ENCODE data around the gene DOCK4.

DOCK4 gene

DNA sequence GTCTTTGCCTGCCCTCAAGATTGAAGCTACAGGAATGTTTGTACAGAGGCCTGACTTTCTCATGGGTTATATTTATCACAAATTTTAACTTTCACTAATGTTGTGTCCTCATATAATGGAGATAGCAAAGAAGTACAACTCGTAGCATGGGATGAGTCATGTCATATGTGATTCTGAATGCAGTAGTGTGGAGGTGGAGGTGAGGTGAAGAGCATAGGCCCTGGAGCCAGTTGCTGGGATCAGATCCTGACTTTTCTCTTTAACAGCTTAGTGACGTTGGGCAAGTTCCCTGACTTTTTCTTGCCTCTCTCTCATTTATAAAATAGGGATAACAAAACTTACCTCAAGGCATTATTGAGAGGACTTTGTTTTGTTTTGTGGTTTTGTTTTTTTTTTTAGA lies 511.8 kb downstream of the DOCK4 start:
- Histone ChIP-seq H3K27me3 (ENCODE audit: control insufficient read depth, insufficient read depth, low read length) (no peaks in the 10 kb centered on the region), H3K9me3 (ENCODE audit: control insufficient read depth, insufficient read depth, low read length) (no peaks in the 10 kb centered on the region), H3K4me1 (ENCODE audit: control insufficient read depth, insufficient read depth, low read length) (no peaks in the 10 kb centered on the region), H3K4me3 (ENCODE audit: low read depth, low read length) (no peak overlapping the region), H3K36me3 (ENCODE audit: control insufficient read depth, insufficient read depth, low read length) (no peaks in the 10 kb centered on the region), H3K9ac (ENCODE audit: low read depth, low read length) (no peak overlapping the region)

DNA sequence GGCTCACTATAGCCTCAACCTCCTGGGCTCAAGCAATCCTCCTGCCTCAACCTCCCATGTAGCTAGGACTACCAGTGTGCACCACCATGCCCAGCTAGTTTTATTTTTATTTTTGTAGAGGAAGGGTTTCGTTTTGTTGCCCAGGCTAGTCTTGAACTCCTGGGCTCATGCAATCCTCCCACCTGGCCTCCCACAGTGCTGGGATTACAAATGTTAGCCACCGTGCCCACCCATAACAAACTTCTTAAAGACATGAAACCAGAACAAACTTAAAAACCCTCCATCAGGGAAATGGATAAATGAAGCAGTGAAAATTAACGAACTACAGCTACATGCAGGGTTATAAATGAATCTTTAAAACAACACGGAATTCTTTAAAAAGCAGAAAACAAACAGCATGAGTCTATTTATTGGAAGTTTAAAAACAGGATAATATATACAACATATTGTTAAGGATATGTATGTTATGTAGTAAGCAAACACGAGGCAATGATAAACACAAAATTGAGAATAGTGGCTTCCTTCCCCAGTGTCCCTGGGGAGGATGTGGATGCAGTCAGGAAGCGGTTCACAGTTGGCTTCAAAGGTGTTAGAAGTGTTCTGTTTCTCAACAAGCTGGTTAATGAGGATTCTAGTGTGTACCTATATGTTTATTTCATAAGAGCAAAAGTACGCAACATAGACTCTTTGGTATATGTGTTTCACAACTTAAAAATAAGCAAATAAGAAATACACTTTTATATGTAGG lies 515.7 kb downstream of the DOCK4 start:
- Histone ChIP-seq H3K4me1 (ENCODE audit: control insufficient read depth, insufficient read depth, low read length) (no peaks in the 10 kb centered on the region), H3K27me3 (ENCODE audit: control insufficient read depth, insufficient read depth, low read length) (no peaks in the 10 kb centered on the region), H3K9me3 (ENCODE audit: control insufficient read depth, insufficient read depth, low read length) (no peaks in the 10 kb centered on the region), H3K36me3 (ENCODE audit: control insufficient read depth, insufficient read depth, low read length) (no peaks in the 10 kb centered on the region), H3K4me3 (ENCODE audit: low read depth, low read length) (no peak overlapping the region), H3K9ac (ENCODE audit: low read depth, low read length) (no peak overlapping the region)

DNA sequence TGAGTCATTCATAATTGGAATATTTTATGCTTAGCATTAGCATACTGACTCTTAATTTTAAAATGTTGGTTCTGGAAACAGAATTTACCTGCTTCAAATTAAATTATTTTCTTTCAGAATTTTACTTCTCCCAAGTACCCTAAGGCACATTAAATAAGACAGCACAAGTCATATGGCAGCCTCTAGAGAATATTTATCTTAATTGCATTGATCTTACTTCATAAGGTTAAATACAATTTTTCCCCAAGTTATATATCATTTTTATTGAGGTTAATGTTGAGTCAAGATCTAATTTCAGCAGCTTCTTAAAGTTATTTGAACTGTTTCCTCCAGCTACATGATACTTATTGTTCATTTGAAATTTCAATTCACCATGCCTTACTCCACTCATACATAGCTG lies 520.9 kb downstream of the DOCK4 start:
- H3K9ac ChIP-seq (ENCODE audit: low read depth, low read length), result no peak overlapping the region
- no peaks in the 10 kb centered on the region for H3K4me1 ChIP-seq (ENCODE audit: control insufficient read depth, insufficient read depth, low read length)
- no peak overlapping the region for H3K4me3 ChIP-seq (ENCODE audit: low read depth, low read length)
- no peaks in the 10 kb centered on the region for H3K9me3 ChIP-seq (ENCODE audit: control insufficient read depth, insufficient read depth, low read length)
- H3K27me3 ChIP-seq (ENCODE audit: control insufficient read depth, insufficient read depth, low read length), result no peaks in the 10 kb centered on the region
- H3K36me3 ChIP-seq (ENCODE audit: control insufficient read depth, insufficient read depth, low read length), result no peaks in the 10 kb centered on the region

DNA sequence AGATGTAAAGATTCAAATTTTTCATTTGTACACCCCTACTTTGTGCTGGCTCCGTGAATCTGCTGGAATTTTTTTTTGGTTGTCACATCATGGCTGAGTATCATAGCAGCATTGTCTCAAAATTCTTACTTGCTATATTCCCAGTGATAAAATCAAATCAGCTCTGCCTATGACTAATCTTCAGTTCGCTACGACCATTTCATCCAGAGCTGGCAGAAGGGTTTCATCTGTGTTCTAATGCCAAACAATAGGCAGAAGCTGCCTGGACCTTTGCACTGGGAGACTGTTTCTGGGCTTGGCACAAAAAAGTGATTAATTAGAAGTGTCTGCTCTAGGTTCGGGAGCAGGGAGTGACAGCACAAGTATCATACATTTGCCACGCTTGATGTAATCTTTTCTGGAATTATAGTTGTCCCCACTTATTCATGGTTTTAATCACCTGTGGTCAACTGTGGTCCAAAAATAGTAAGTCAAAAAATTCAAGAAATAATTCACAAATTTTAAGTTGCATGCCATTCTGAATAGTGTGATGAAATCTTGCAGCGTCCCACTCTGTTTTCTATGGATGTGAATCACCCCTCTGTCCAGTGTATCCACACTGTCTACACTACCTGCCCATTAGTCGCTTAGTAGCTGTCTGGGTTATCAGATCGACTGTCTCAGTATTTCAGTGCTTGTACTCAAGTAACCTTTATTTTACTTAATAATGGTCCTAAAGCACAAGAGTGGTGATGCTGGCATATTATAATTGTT lies 523.4 kb downstream of the DOCK4 start:
- H3K9me3 ChIP-seq (ENCODE audit: control insufficient read depth, insufficient read depth, low read length), result no peaks in the 10 kb centered on the region
- no peaks in the 10 kb centered on the region for H3K27me3 ChIP-seq (ENCODE audit: control insufficient read depth, insufficient read depth, low read length)
- H3K9ac ChIP-seq (ENCODE audit: low read depth, low read length), result no peak overlapping the region
- H3K4me1 ChIP-seq (ENCODE audit: control insufficient read depth, insufficient read depth, low read length), result no peaks in the 10 kb centered on the region
- H3K4me3 ChIP-seq (ENCODE audit: low read depth, low read length), result no peak overlapping the region
- H3K36me3 ChIP-seq (ENCODE audit: control insufficient read depth, insufficient read depth, low read length), result no peaks in the 10 kb centered on the region

DNA sequence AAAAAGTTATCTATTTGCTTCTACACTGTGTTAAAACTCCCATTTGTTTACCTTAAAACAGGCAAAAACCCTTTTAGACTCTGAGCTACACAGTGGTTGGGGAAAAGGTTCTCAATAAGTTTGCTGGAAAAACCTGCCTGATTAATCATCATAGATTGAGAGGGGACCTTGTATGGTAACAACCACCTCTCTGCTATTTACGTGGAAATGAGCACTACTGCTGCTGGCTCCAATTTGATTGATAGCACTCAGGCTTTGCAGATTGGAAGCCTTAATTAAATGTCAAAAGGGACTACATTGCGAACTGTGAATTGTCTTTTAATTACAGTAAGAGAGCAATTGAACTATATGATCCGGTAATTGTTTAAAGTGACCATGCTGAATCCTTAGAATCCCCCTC lies 525.0 kb downstream of the DOCK4 start:
- Histone ChIP-seq H3K9ac (ENCODE audit: low read depth, low read length) (no peak overlapping the region), H3K36me3 (ENCODE audit: control insufficient read depth, insufficient read depth, low read length) (no peaks in the 10 kb centered on the region), H3K9me3 (ENCODE audit: control insufficient read depth, insufficient read depth, low read length) (no peaks in the 10 kb centered on the region), H3K4me3 (ENCODE audit: low read depth, low read length) (no peak overlapping the region), H3K4me1 (ENCODE audit: control insufficient read depth, insufficient read depth, low read length) (no peaks in the 10 kb centered on the region), H3K27me3 (ENCODE audit: control insufficient read depth, insufficient read depth, low read length) (no peaks in the 10 kb centered on the region)

DNA sequence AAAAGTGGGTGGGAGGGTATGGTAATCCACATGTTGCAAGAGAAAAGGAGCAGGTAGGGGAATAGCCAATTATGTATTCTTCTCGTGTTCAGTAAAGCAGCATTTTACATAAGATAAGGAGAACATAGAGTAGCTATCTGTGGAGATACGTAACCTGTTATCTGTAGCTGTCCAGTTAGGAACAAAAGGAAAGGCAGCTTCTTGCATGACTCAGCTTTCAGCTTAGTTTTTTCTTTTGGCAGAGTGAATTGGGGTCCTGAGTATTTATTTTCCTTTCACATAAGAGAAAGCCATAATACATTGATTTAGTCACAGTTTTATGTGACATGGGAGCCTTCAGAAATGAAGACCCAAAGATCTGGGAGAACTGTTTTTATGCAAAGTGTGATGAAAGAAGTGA lies 527.2 kb downstream of the DOCK4 start:
- H3K4me3 ChIP-seq (ENCODE audit: low read depth, low read length), result no peak overlapping the region
- H3K4me1 ChIP-seq (ENCODE audit: control insufficient read depth, insufficient read depth, low read length), result no peaks in the 10 kb centered on the region
- H3K27me3 ChIP-seq (ENCODE audit: control insufficient read depth, insufficient read depth, low read length), result no peaks in the 10 kb centered on the region
- no peak overlapping the region for H3K9ac ChIP-seq (ENCODE audit: low read depth, low read length)
- H3K9me3 ChIP-seq (ENCODE audit: control insufficient read depth, insufficient read depth, low read length), result no peaks in the 10 kb centered on the region
- no peaks in the 10 kb centered on the region for H3K36me3 ChIP-seq (ENCODE audit: control insufficient read depth, insufficient read depth, low read length)

DNA sequence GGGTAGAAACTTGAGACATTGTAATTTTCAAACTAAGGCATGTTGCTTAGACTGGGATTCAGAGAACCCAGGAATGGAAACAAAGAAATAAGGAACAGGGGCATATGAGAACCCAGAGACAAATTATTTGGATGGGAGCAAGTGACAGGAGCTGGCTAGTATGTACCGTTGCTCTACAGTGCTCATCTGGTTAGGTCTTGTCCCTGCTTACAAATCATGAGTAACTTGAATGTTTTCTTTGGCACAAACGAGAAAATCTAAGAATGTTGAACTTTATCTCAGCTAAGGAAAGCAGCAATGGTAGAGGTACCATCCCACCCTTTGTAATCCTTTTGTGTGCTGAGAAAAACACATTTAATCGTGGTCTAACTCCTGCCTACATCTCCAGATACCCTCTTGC lies 527.9 kb downstream of the DOCK4 start:
- H3K9ac ChIP-seq (ENCODE audit: low read depth, low read length), result no peak overlapping the region
- no peaks in the 10 kb centered on the region for H3K4me1 ChIP-seq (ENCODE audit: control insufficient read depth, insufficient read depth, low read length)
- no peaks in the 10 kb centered on the region for H3K9me3 ChIP-seq (ENCODE audit: control insufficient read depth, insufficient read depth, low read length)
- H3K27me3 ChIP-seq (ENCODE audit: control insufficient read depth, insufficient read depth, low read length), result no peaks in the 10 kb centered on the region
- no peaks in the 10 kb centered on the region for H3K36me3 ChIP-seq (ENCODE audit: control insufficient read depth, insufficient read depth, low read length)
- H3K4me3 ChIP-seq (ENCODE audit: low read depth, low read length), result no peak overlapping the region

DNA sequence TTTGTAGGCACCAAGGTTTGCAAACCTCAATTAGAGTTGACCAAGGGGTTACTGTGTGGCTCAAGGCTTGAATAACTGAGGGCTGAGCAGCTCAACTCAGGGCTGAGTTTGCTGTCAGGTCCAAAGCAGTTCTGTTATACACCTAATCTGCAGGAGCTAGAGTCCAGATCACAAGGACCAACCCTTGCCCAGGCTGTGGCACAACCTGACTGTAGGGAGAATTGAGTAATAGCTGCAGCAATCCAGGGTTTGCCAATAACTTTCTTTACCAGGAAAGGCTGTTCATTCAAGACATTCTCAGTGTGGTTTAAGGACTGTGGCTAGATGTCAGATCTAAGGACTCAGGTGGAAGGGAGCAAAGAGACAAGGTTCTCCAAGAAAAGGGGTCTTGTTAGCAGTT lies 528.4 kb downstream of the DOCK4 start:
- no peaks in the 10 kb centered on the region for H3K4me1 ChIP-seq (ENCODE audit: control insufficient read depth, insufficient read depth, low read length)
- no peaks in the 10 kb centered on the region for H3K36me3 ChIP-seq (ENCODE audit: control insufficient read depth, insufficient read depth, low read length)
- no peaks in the 10 kb centered on the region for H3K27me3 ChIP-seq (ENCODE audit: control insufficient read depth, insufficient read depth, low read length)
- no peak overlapping the region for H3K9ac ChIP-seq (ENCODE audit: low read depth, low read length)
- H3K9me3 ChIP-seq (ENCODE audit: control insufficient read depth, insufficient read depth, low read length), result no peaks in the 10 kb centered on the region
- no peak overlapping the region for H3K4me3 ChIP-seq (ENCODE audit: low read depth, low read length)

DNA sequence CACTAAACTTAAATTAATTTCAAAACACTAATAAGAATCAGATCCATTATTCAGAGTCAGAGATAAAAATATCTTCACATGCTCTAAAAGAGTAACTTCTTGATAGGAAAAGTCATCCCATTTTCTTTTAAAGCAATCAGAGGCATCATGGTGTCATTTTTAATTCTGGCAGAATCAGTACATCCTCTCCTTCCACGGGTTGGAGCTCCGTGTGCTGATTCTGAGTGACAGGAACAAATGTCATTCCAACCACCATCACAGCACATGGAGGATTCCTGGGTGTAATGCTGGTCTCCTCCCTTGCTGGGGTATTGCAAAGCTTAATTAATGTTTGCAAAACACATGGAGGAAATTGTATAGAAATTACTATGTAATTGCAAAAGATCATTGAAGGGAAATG lies 529.4 kb downstream of the DOCK4 start:
- Histone ChIP-seq H3K4me1 (ENCODE audit: control insufficient read depth, insufficient read depth, low read length) (no peaks in the 10 kb centered on the region), H3K36me3 (ENCODE audit: control insufficient read depth, insufficient read depth, low read length) (no peaks in the 10 kb centered on the region), H3K9ac (ENCODE audit: low read depth, low read length) (no peak overlapping the region), H3K4me3 (ENCODE audit: low read depth, low read length) (no peak overlapping the region), H3K27me3 (ENCODE audit: control insufficient read depth, insufficient read depth, low read length) (no peaks in the 10 kb centered on the region), H3K9me3 (ENCODE audit: control insufficient read depth, insufficient read depth, low read length) (no peaks in the 10 kb centered on the region)
